IMR-90 (cell line): ENCODE data around the gene DNAAF2. TPM values are rescaled to one million over a fixed set of nuclear protein-coding genes. Genes with fewer than 3 reads are reported as not detected.

ENCODE experiments used
- microRNA-seq, 2 experiments: library from miRNA; stranded (forward) in 1 of 2; unstranded in 1 of 2; fragments of 10-50 nt in 1 of 2; fragments of <30 nt in 1 of 2; gene quantifications in 1 of 2; microRNA quantifications in 1 of 2; one replicate each; pipeline versions ENCODE3 to v1.1.0; 2013 to 2020; ENCODE audit not compliant: insufficient read depth in 1 of 2, insufficient read length in 1 of 2, unreplicated experiment in 1 of 2
- polyA plus RNA-seq, 3 experiments: library from polyadenylated mRNA; depleted of rRNA; stranded (reverse); fragments of >200 nt; gene quantifications; 2 replicates each; pipeline ENCODE4 v1.2.3, GENCODE V29; 2012; ENCODE audit warnings: low replicate concordance in 1 of 3
- small RNA-seq, 5 experiments: library from RNA; depleted of rRNA; stranded (forward); fragments of <200 nt; gene quantifications; one replicate each; pipeline ENCODE3, GENCODE V24; 2012
- total RNA-seq: library from RNA; depleted of rRNA; stranded (reverse); fragments of >200 nt; gene quantifications from 2 replicates; pipeline ENCODE4 v1.2.3, GENCODE V29; 2012; rRNA removed

DNAAF2 gene
- total and polyA plus RNA-seq, 2 of the 4 experiments (the other 2 are of a cell fraction) = 4.1 to 4.7 TPM

Small RNA genes lying within 50 kb of the gene (microRNA-seq; reads per million reads assigned to microRNA genes)
- gene AL139099.3 (ENCODE audit: insufficient read depth, insufficient read length) (not detected), gene AL139099.4 (ENCODE audit: insufficient read depth, insufficient read length) (not detected), gene RF00019 (ENCODE audit: insufficient read depth, insufficient read length) (not detected), gene RNU6ATAC30P (ENCODE audit: insufficient read depth, insufficient read length) (not detected)

Small RNA genes lying within 50 kb of the gene (small RNA-seq; reads per million reads assigned to genes)
- 0 reads per million in 5 experiments for gene AL139099.3
- gene AL139099.4 = 0 reads per million in 5 experiments
- 0 reads per million in 5 experiments for gene RF00019
- gene RNU6ATAC30P = 0 reads per million in 5 experiments

Other genes starting within 250 kb of the DNAAF2 start
- gene RPS29, start 48.9 kb downstream of the DNAAF2 start, total RNA-seq = 318 and 794 TPM in 2 replicates
- 8,930 and 10,393 TPM in 2 replicates for gene RPS29, start 48.9 kb downstream of the DNAAF2 start, polyA plus RNA-seq (2012; rRNA removed)
- 20.8 and 28.3 TPM in 2 replicates for gene LRR1, start 36.3 kb downstream of the DNAAF2 start, total RNA-seq
- 11.6 and 13.1 TPM in 2 replicates for gene LRR1, start 36.3 kb downstream of the DNAAF2 start, polyA plus RNA-seq (2012; rRNA removed)
- gene RPL36AL, start 14.6 kb downstream of the DNAAF2 start, total RNA-seq = 129 and 249 TPM in 2 replicates
- 313 and 346 TPM in 2 replicates for gene RPL36AL, start 14.6 kb downstream of the DNAAF2 start, polyA plus RNA-seq (2012; rRNA removed)
- gene MGAT2, start 14.4 kb downstream of the DNAAF2 start, total RNA-seq = 67.6 and 73.6 TPM in 2 replicates
- 35.0 and 36.6 TPM in 2 replicates for gene MGAT2, start 14.4 kb downstream of the DNAAF2 start, polyA plus RNA-seq (2012; rRNA removed)
- 12.2 and 18.1 TPM in 2 replicates for gene POLE2, start 53.0 kb upstream of the DNAAF2 start, total RNA-seq
- gene POLE2, start 53.0 kb upstream of the DNAAF2 start, polyA plus RNA-seq (2012; rRNA removed) = 10.3 and 12.3 TPM in 2 replicates
- gene KLHDC1, start 57.9 kb upstream of the DNAAF2 start, total RNA-seq = 0.90 and 1.9 TPM in 2 replicates
- 0.34 and 0.51 TPM in 2 replicates for gene KLHDC1, start 57.9 kb upstream of the DNAAF2 start, polyA plus RNA-seq (2012; rRNA removed)
- 41.8 and 51.1 TPM in 2 replicates for gene KLHDC2, start 132.9 kb upstream of the DNAAF2 start, total RNA-seq
- 27.0 and 29.2 TPM in 2 replicates for gene KLHDC2, start 132.9 kb upstream of the DNAAF2 start, polyA plus RNA-seq (2012; rRNA removed)
- 30.5 and 76.1 TPM in 2 replicates for gene NEMF, start 217.5 kb upstream of the DNAAF2 start, total RNA-seq
- 19.3 and 19.5 TPM in 2 replicates for gene NEMF, start 217.5 kb upstream of the DNAAF2 start, polyA plus RNA-seq (2012; rRNA removed)